HuH-7 (cell line): ENCODE results near the gene EFCAB12.
"Not testable (repeated sequence)": the region's sequence is repeated elsewhere in the genome, so short reads cannot be mapped to it uniquely, and the experiment has no call there.

Source experiments
- DNase-seq: peaks from one replicate; pipeline ENCODE4 v3.0.0; 2011; ENCODE audit warnings: low spot score

The EFCAB12 gene

DNA sequence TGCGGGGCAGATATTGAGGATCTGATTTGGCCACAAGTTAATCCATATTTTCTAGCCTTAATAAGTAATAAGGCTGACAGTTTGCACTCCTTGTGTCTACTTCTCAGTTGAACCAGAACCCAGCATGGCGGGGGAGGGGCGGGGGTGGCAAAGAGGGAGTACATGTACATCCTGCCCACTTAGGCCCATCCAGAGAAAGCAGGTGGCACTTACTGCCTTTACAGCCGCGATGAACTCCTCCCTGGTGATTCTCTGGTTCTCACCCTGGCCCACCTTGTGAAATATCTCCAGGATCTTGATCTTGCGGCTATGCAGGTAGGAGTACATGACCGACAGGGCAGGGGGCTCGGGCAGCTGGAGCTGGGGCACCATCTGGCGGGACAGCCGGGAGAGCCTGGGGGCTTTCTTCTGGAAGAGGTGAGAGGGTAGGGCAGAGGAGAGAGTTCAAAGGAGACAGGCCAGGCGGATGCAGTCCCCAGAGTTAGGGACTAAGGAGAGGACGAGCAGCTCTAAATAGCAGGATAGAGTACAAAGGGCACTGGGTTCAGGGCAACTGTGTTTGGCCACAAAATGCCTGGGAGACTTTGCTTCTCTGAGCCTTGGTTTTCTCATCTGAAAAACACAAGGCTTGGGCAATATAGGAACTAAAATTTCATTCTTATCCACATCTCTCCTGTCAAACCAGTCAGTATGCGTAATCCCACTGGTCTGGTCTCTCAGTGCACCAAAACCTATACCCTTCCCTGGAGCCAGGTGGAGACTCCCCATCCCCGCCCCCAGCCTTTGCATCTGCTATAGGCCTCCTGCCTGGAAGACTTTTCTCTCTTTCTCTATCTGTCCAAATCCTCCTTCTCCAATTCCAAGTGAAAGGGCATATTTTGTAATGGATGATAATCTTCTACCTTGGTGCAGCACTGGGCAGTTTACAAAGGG lies 10.1 kb downstream of the EFCAB12 start:
- no peak for DNase-seq

DNA sequence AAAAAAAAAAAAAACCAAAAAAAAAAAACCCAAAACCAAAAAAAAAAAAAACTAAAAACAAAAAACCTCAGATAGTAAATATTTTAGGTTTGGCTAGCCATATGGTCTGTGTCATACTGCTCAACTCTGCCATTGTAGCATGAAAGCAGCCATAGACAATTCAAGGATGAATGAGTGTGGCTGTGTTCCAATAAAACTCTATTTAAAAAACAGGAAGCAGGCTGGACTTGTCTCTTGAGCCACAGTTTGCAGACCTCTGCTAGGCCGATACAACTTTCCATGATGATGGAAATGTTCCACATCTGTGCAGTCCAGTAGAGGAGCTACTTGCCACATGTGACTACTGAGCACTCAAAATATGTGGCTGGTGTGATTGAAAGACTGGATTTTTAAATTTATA lies 11.1 kb downstream of the EFCAB12 start:
- DNase-seq: no peak

DNA sequence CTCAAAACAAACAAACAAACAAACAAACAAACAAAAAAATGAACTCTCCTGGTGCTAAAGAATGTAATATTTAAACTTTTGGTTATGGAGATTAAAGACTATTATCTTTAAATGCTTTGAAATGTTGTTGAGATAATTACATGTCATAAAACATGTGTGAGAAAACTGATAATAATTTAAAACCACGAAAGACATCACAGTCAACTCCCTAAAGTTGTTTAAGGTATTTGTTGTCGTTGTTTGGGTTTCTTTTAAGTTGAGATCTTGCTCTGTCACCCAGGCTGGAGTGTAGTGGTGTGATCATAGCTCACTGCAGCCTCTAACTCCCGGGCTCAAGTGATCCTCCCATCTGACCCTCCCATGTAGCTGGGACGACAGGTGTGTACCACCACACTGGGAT lies 12.0 kb downstream of the EFCAB12 start:
- no peak for DNase-seq

DNA sequence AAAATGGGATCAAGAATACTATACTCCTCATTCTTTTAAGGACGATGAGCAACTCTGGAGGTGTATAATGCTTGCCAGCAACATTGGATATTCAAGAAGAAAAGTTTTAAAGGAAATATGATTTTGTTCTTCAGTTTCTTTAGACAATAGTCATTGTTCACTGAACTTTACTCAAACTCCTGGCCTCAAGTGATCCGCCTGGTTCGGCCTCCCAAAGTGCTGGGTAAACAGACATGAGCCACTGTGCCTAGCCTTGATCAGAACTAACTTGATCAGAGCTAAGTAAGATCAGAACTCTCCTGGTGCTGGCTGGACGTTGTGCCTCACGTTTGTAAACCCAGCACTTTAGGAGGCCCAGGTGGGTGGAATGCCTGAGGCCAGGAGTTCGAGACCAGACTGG lies 12.6 kb downstream of the EFCAB12 start:
- no peak for DNase-seq

DNA sequence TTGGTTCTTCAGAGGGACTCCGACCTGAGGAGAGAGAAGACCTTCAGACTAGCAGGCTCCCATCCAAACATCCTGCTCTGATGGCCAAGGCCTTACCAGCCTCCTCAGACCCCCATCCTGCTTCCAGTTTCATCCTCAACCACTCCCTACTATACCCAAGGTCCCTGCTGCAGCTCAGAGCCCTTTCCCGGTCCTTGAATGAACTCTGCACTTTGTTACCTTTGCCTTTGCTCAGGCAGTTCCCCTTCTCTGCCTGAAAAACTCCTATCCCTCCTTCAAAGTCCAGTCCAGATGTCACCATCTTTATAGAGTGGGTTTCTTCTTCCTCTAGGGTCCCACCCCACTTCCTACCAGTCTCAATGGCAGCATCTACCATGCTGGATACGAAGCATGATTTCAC lies 13.1 kb downstream of the EFCAB12 start:
- no peak for DNase-seq

DNA sequence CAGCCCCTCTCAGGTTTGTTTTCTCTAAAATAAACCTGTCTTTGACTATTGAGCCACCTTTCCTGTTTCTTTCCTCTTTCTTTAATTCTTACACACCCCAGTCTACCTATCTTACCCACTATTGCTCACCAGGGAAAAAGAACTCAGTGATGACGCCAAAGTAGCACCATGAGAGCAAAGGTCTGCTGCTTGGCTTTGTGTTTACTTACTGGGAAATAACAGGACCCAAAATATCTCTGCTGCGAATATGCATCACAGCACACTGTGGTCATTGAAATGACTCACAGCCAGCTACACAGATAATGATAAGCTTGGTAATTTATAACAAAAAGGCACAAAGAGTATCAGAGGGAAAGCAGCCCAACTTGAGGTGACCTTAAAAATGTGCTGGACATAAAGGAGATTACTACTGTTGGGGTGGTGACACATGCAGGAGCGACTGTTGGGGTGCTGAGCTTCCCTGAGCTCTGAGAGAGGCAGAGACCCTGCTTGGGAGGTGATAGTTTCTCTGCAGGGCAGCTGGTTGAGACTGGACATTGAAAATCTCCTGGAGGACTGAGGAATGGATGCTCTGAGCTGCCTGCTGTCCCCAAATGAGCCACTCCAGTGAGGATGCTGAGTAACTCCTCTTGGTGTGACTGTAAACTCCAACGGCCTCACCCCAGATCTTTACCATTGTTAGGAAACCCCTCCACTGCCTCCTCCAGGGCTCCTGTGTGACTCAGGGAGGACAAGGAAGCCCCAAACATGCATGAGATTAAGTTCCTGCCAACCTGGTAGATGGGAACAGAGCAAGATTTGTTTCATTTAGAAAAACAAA lies 14.5 kb downstream of the EFCAB12 start:
- DNase-seq: peak; percentile 66

DNA sequence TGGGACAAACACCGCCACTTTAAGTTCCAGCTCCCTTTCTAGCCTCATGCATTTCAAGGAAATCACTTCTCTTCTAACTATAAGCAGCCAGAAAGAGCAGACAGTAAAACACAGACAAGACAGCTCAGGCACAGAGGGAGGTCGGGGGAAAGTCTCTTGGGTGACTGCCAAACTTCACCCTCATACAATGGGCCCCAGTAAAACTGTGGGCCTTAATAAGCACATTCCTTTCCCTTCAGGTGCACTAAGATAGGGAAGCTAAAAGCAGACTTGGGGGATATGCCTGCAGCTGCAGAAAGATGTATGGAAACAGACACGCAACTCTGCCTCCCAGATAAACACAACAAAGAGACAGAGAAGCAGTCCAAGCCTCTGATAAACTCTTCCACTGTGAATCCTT lies 15.2 kb downstream of the EFCAB12 start:
- not testable (repeated sequence) for DNase-seq

DNA sequence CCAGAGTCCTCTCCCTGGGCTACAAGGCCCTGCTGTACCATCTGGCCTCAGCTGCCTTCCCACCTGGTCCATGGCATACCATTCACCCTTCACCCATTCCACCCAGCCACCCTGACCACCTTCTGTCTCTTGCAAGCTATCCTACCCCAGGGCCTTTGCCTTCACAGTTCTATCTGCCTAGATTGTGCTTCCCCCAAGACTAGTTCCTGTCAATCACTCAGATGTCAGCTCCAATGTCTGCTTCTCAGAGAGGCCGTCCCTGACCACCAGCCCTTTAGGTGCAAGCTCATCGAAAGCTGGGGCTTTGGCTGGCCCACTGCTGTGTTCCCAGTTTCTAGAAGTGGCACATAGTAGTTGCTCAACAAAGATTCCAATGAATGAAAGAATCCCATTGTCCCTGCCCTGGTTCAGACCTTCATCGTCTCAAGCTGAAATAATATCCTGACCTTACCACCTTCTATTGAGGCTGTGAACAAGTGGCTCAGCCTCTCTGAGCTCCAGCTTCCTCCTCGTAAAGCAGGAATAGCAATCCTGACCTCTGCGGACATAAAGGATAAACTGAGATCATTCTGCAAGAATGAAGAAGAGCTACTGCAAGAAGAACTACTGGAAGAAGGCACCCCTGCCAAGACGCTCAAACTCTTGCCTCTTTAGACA lies 15.8 kb downstream of the EFCAB12 start:
- no peak for DNase-seq

DNA sequence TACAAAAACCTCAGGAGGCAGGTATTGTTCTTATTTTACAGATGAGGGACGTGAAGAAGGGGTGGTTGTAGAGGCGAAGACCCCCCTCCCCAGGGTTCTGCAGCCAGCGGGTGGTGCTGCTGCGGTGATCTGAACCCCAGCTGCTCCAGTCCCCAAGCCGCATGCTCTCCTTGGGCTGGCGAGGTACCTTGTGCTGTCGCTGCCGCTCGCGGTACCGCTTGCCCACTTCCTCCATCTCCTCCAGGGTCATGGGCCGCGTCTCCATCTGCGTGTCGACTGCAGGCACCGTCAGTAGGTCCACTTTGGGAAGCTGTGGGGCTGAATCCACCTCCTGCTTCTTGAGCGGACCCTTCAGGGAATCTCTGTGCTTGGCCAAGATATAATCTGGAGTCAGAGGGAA lies 17.5 kb downstream of the EFCAB12 start:
- DNase-seq: no peak

DNA sequence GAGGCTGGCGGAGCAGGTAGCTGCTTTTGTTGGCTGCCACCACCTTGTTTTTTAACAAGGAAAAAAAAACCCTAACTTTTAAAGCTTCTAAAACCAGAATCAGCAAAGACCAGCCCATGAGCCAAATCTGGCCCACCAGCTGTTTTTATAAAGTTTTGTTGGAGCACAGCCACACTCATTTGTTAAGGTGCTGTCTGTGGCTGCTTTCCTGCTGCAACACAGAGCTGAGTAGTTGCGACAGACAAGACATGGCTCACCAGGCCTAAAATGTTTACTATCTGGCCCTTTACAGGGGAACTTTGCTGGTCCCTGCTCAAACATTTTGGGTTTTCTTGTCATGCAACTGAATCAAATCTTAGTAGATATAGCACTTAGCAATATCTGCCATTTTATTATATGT lies 18.9 kb downstream of the EFCAB12 start:
- DNase-seq: no peak

DNA sequence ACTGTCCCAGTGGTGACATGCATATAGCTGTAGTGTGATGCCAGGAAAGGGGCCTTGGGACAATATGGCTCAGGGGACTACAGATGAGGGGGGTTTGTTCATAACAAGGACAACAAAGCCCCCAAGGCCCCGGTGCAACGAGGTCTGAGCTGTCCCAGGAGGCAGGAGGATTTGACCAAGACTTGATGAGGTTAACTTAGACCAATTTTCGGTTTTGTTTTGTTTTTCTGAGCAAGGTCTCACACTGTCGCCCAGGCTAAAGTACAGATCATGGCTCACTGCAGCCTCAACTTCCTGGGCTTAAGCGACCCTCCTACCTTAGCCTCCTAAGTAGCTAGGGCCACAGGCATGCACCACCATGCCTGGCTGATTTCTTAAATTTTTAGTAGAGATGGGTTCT lies 23.8 kb downstream of the EFCAB12 start:
- no peak for DNase-seq

DNA sequence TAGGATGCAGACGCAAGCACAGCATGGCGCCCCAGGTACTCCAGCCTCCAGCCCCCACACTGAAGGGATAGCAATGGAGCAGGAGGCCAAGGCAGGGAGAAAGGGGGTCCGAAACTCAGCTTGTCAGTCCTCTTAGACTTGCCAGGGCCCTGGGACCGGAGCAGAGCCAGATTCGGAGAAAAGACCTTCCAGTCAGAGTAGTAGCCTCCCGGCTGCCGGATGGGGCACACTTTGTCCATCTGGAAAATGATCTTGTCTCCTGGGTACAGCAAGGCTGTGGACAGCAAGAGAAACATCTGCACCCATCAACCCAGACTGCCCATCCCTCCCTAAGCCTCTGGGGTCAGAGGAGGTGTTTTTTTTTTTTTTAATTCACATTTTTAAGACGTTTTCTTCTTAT lies 24.3 kb downstream of the EFCAB12 start:
- no peak for DNase-seq

DNA sequence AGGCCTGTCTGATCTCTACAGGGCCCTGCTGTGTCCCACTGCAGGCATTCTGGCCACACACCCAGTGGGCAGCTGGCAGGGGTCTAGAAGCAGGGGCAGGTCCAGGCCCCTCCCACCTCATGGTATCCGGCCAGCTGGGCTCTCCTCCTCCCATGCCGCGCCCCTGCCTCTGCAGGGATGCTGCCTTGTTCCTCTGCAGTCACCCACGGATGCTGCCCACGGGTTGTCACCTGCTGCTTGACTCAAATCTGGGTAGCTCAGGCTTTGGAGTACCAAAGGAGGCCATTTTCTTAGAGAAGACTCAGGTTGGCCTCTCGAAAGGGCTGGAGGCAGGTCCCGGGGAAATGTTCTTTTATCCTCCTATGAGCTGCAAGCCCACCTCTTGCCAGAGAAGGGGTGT lies 25.0 kb downstream of the EFCAB12 start:
- no peak for DNase-seq

DNA sequence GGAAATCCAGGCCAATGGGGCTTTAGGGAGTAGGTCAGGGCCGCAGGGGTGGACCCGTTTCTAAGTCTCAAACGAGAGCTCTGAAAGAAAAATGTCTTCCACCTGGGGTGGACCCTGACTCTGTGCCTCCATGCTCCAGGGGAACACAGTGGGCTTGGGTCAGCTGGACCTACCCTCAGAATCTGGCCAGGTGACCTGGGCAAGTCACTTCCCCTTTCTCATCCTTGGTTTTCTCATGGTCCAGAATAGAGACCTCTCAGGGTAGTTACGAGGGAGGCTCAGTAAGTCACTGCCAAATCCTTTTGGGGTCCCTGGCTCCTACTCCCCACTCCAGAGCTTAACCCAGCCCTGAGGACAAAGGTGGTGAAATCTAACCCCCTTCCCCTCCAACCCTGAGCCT lies 25.8 kb downstream of the EFCAB12 start:
- no peak for DNase-seq

DNA sequence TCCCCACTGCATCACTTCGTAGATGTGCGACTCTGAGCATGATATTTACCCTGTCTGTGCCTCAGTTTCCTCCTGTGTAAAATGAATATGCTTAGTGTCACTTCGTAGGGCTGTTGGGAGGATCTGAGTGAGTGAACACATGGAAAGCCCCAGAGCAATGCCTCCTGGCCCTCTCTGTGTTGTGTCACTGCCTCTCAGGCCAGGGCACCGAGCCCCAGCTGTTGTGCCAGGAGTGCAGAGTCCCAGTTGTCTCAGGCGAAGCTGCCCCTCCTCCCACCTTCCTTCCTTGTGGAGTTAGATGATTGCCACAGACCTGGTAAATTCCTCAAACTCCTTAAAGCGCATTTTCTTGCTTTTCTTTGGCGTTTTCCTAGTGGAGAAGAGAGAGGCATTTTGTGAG lies 26.2 kb downstream of the EFCAB12 start:
- DNase-seq: no peak

DNA sequence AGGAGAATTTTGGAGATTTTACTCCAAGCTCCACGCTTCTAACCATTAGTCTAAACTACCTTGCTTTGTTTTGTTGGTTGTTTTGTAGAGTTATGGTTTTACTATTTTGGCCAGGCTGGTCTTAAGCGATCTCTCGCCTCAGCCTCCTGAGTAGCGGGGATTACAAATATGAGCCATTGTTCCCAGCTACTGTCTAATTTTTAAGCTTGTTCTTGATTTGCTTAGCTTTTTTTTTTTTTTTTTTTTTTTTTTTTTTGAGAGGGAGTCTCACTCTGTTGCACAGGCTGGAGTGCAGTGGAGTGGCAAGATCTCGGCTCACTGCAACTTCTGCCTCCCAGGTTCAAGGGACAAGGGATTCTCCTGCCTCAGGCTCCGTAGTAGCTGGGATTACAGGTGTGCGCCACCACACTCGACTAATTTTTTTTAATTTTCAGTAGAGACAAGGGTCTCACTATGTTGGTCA lies 28.5 kb downstream of the EFCAB12 start:
- DNase-seq: no peak

DNA sequence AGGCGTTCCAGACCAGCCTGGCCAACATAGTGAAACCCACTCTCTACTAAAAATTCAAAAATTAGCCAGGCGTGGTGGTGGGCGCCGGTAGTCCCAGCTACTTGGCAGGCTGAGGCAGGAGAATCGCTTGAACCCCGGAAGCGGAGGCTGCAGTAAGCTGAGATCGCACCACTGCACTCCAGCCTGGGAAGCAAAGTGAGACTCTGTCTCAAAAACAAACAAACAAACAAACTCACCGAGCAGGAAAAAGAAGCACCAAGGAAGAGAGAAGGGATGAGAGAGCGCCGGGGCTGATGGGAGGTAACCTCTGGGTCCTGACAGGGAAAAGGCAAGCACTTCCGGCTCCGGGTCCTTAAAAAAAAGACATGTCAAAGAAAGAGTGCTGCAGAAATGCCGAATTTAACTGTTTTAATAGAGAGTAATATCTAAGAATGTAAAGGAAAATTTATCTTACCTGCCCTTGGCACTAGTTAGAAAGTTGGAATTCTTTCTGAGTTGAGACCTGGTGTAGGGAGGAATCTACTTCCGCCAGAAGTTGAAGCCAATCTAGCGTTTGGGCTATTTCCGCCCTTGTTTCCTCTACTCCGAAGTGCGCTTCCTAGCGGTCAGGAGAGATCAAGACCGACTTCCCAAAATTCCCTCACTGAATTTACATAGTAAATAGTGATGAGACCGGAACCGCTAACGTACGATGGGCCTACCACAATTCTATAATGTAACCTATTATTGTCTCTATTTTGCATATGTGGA lies 29.1 kb downstream of the EFCAB12 start:
- DNase-seq: peak; percentile 86

DNA sequence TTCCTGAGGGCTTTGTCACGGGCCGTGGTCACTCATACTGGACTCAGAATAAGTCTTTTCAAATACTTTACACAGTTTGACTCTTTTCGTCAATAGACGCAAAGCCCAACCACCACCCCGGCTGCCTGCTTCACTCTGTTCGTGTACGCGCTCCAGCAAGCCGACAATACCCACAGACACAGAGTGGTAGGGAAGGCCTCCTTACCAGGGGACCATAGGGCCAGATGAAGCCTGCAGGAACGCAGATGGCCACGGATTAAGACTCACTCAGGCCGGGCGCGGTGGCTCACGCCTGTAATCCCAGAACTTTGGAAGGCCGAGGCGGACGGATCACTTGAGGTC lies 29.7 kb downstream of the EFCAB12 start:
- DNase-seq: no peak

DNA sequence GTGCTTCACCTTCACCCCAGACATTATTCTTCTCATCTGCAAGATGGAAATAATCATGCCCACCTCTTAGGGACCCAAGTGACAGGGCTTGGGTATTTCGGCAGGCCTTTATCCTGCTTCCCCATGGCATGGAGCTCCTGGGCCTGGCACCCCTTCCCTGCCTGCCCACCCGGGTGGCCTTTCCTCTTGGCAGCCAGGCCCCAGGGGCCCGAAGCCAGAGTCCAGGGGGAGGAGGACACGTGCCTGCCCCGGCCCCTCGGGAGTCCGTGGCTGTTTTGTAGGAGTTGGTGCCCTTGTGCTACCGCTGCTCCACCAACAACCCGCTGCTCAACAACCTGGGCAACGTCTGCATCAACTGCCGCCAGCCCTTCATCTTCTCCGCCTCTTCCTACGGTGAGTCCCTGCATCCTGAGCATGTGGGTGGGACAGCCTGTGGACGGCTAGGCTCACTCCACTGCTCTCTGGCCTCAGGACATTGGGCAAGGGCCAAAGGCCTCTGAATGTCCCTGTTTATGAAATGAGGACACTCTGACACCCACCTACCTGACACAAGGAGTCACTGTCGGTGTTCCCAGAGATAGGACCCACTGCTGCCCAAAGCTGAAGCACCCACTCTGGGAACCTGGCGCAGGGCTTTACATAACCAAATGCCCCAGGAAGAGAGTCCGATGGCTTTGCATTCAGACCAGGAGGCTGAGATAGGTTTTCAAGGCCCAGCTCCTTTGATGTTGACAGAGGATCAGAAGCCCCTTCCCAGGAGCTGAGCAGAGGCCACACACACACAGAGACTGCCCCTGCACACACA lies 34.5 kb downstream of the EFCAB12 start:
- not testable (repeated sequence) for DNase-seq

DNA sequence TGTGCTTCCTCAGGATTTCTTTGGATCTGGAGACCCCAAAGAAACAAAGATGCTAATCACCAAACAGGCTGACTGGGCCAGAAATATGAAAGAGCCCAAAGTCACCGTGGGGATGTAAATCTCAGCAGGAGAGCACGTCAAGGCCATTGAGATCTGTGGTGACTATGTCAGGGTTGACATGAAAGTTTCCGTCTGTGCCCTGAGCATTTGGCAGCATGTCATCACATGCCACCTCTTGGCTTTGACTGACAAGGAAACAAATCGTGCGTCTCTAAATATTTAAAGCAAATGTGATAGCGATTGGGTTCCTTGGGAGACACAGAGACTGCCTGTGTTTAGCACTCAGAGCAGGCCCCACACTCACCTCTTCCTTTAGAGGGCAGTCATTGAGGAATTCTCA lies 35.2 kb downstream of the EFCAB12 start:
- DNase-seq: no peak
